Kidney epithelial cell (primary cell): ENCODE measurements around the gene YAP1. TPM values are rescaled to one million over a fixed set of nuclear protein-coding genes. Genes with fewer than 3 reads are reported as not detected.

Experiments
- DNase-seq: peaks from one replicate; pipeline ENCODE4 v3.0.0-alpha.2; 2010; ENCODE audit warnings: low read depth
- H3K27me3 ChIP-seq: 2 replicates; pipeline ENCODE4 v1.6.0; 2011; ENCODE audit warnings: low read length; ENCODE audit not compliant: control insufficient read depth, insufficient read depth
- H3K36me3 ChIP-seq: 2 replicates; pipeline ENCODE4 v1.5.1; 2011; ENCODE audit warnings: low read length; ENCODE audit not compliant: control insufficient read depth, insufficient read depth
- H3K4me3 ChIP-seq: 2 replicates; pipeline ENCODE4 v1.5.1; 2011; ENCODE audit warnings: low read depth, mild to moderate bottlenecking, control low read depth, low read length
- CTCF ChIP-seq: IDR thresholded peaks from 2 replicates; pipeline ENCODE4 v1.5.1; 2011; ENCODE audit warnings: mild to moderate bottlenecking, moderate library complexity, low read length, control low read depth, inconsistent platforms; ENCODE audit not compliant: insufficient read depth, poor library complexity, severe bottlenecking
- total RNA-seq: library from RNA; depleted of rRNA; stranded (reverse); fragments of >200 nt; gene quantifications from 2 replicates; pipeline ENCODE4 v1.2.3, GENCODE V29; 2015

Gene YAP1
- total RNA-seq, 1 donor from 2014 or later, result 94.4 TPM

- Histone ChIP-seq H3K27me3 (no peaks in the 10 kb centered on the region), H3K36me3 (peaks cover 1% of the 10 kb centered on the region), H3K4me3 (no peak overlapping the region)
- DNase-seq, result no peak
- no peak for TF ChIP-seq CTCF
Observed at GRCh38 chr11:102204174-102204573, 93.9 kb downstream of the YAP1 start.

- Histone ChIP-seq H3K27me3 (no peaks in the 10 kb centered on the region), H3K4me3 (no peak overlapping the region), H3K36me3 (peaks cover 1% of the 10 kb centered on the region)
- no peak for DNase-seq
- no peak for TF ChIP-seq CTCF
Observed at GRCh38 chr11:102205805-102206204, 95.6 kb downstream of the YAP1 start.

GRCh38 chr11:102208835-102209234 lies 98.6 kb downstream of the YAP1 start:
- Histone ChIP-seq H3K27me3 (no peaks in the 10 kb centered on the region), H3K4me3 (no peak overlapping the region), H3K36me3 (peaks cover 1% of the 10 kb centered on the region)
- DNase-seq, result no peak
- no peak for TF ChIP-seq CTCF

- no peaks in the 10 kb centered on the region for H3K36me3 ChIP-seq
- H3K27me3 ChIP-seq, result no peaks in the 10 kb centered on the region
- no peak for DNase-seq
- no peak for TF ChIP-seq CTCF
- no peak overlapping the region for H3K4me3 ChIP-seq
Observed at GRCh38 chr11:102214623-102215022, 104.4 kb downstream of the YAP1 start.

- H3K36me3 ChIP-seq, result no peaks in the 10 kb centered on the region
Observed at GRCh38 chr11:102216433-102217075, 106.3 kb downstream of the YAP1 start.

More at GRCh38 chr11:102216433-102217075, 106.3 kb downstream of the YAP1 start:
- DNase-seq, result no peak
- Histone ChIP-seq H3K27me3 (no peaks in the 10 kb centered on the region), H3K4me3 (no peak overlapping the region)
- TF ChIP-seq CTCF, result no peak
